Mesendoderm (in vitro differentiated cells): Measurements from ENCODE around the gene ZNF234. TPM values are rescaled to one million over a fixed set of nuclear protein-coding genes. Genes with fewer than 3 reads are reported as not detected.

Experiments
- DNase-seq: peaks from one replicate; pipeline ENCODE4 v3.0.0; 2013
- H2AK5ac ChIP-seq: 2 replicates; pipeline ENCODE4 v1.6.1; 2013; ENCODE audit warnings: low read length, inconsistent platforms
- H2BK120ac ChIP-seq: 2 replicates; pipeline ENCODE4 v1.6.1; 2013; ENCODE audit warnings: low read depth, mild to moderate bottlenecking, low read length, moderate library complexity, mixed read lengths
- H2BK15ac ChIP-seq: replicated peaks from 2 replicates; pipeline ENCODE4 v1.6.1; 2013; ENCODE audit warnings: low read depth, mild to moderate bottlenecking, moderate library complexity
- H2BK5ac ChIP-seq: 2 replicates; pipeline ENCODE4 v1.6.1; 2013; ENCODE audit warnings: low read length, inconsistent platforms
- H3K18ac ChIP-seq: 2 replicates; pipeline ENCODE4 v1.6.1; 2013; ENCODE audit warnings: mild to moderate bottlenecking, low read length, mixed read lengths
- H3K23ac ChIP-seq: one replicate; pipeline ENCODE4 v1.6.1; 2013; ENCODE audit warnings: low read length
- H3K27ac ChIP-seq: 2 replicates; pipeline ENCODE4 v1.5.1; 2013; ENCODE audit warnings: low read depth, mild to moderate bottlenecking, inconsistent platforms, low read length, moderate library complexity
- H3K27me3 ChIP-seq: 2 replicates; pipeline ENCODE4 v1.6.1; 2013; ENCODE audit warnings: low read length, control low read depth, mild to moderate bottlenecking, inconsistent platforms; ENCODE audit not compliant: insufficient read depth, poor library complexity
- H3K36me3 ChIP-seq: 2 replicates; pipeline ENCODE4 v1.6.1; 2013; ENCODE audit warnings: low read length, inconsistent platforms; ENCODE audit not compliant: control insufficient read depth, insufficient read depth
- H3K4ac ChIP-seq: one replicate; pipeline ENCODE4 v1.6.1; 2013; ENCODE audit warnings: low read depth, mild to moderate bottlenecking, low read length, moderate library complexity
- H3K4me1 ChIP-seq: 2 replicates; pipeline ENCODE4 v1.6.1; 2013; ENCODE audit warnings: low read depth, low read length, inconsistent platforms; ENCODE audit not compliant: control insufficient read depth
- H3K4me2 ChIP-seq: 2 replicates; pipeline ENCODE4 v1.6.1; 2013; ENCODE audit warnings: low read length
- H3K4me3 ChIP-seq: 2 replicates; pipeline ENCODE4 v1.5.1; 2013; ENCODE audit warnings: mild to moderate bottlenecking, low read length
- H3K56ac ChIP-seq: one replicate; pipeline ENCODE4 v1.6.1; 2013; ENCODE audit warnings: low read length
- H3K79me1 ChIP-seq: 2 replicates; pipeline ENCODE4 v1.6.1; 2013; ENCODE audit warnings: low read length, inconsistent platforms
- H3K79me2 ChIP-seq: 2 replicates; pipeline ENCODE4 v1.6.1; 2013; ENCODE audit warnings: mild to moderate bottlenecking, low read length; ENCODE audit not compliant: control insufficient read depth, insufficient read depth
- H3K9ac ChIP-seq: 2 replicates; pipeline ENCODE4 v1.6.1; 2013; ENCODE audit warnings: low read length, inconsistent platforms
- H4K5ac ChIP-seq: one replicate; pipeline ENCODE4 v1.6.1; 2013; ENCODE audit warnings: low read length
- H4K8ac ChIP-seq: one replicate; pipeline ENCODE4 v1.6.1; 2013; ENCODE audit warnings: low read depth, mild to moderate bottlenecking, control low read depth, low read length, moderate library complexity
- WGBS: extraction: QIAGEN DNeasy Blood & Tissue Kit; methylation state at CpG from one replicate; pipeline ENCODE4 v1.1.7; 2013; ENCODE audit warnings: low lambda C conversion rate, missing lambda C conversion rate; ENCODE audit not compliant: insufficient coverage; ENCODE audit errors: extremely low coverage; 5-methylcytosine and 5-hydroxymethylcytosine counted together
- polyA plus RNA-seq, 2 experiments: library from polyadenylated mRNA; stranded (reverse); fragments of 200-250 nt; gene quantifications; one replicate each; pipeline ENCODE4 v1.2.3, GENCODE V29; 2013

Gene ZNF234
- polyA plus RNA-seq (2013, experiment 1 of 2), result 3.7 TPM
- polyA plus RNA-seq (2013, experiment 2 of 2), result 3.9 TPM

GRCh38 chr19:44141191-44142058 lies at the start of gene ZNF234:
Gene ZNF234, plus strand, starts transcription at chr19:44141554. Its CDS starts 3,079 bp downstream, at chr19:44144633.
- peak within 1 kb of the TSS; percentile 91 for H3K4me2 ChIP-seq
- peak; percentile 80 for DNase-seq
- no peaks in the 10 kb centered on the region for H3K36me3 ChIP-seq
- H3K79me1 ChIP-seq, result no peaks in the 10 kb centered on the region
- H3K27ac ChIP-seq, result no peak within 1 kb of the TSS
- no peak within 1 kb of the TSS for H2AK5ac ChIP-seq
- no peak within 1 kb of the TSS for H3K23ac ChIP-seq
- H3K27me3 ChIP-seq, result no peaks in the 10 kb centered on the region
- peak within 1 kb of the TSS; percentile 87 for H4K5ac ChIP-seq
- peak within 1 kb of the TSS; percentile 52 for H2BK120ac ChIP-seq
- H3K56ac ChIP-seq, result peak within 1 kb of the TSS; percentile 98
- H3K4me1 ChIP-seq, result no peaks in the 10 kb centered on the region
- peak within 1 kb of the TSS; percentile 62 for H3K18ac ChIP-seq
- WGBS, result no CpG with 5 or more reads among the region's 52 CpGs
- H2BK15ac ChIP-seq, result no peak within 1 kb of the TSS
- H2BK5ac ChIP-seq, result no peak within 1 kb of the TSS
- H3K4me3 ChIP-seq, result peak within 1 kb of the TSS; percentile 90
- peak within 1 kb of the TSS; percentile 82 for H3K4ac ChIP-seq
- H4K8ac ChIP-seq, result no peak within 1 kb of the TSS
- H3K9ac ChIP-seq, result peak within 1 kb of the TSS; percentile 85
- no peaks in the 10 kb centered on the region for H3K79me2 ChIP-seq

GRCh38 chr19:44092108-44092507 lies 49.2 kb upstream of the ZNF234 start:
- Histone ChIP-seq H3K4ac (no peak overlapping the region), H3K23ac (no peak overlapping the region), H3K56ac (no peak overlapping the region), H4K8ac (no peak overlapping the region), H3K9ac (no peak overlapping the region), H3K36me3 (no peaks in the 10 kb centered on the region), H3K4me1 (no peaks in the 10 kb centered on the region), H3K18ac (no peak overlapping the region), H3K79me2 (peaks cover 1% of the 10 kb centered on the region), H3K4me2 (no peak overlapping the region), H2BK5ac (no peak overlapping the region), H2BK120ac (no peak overlapping the region), H4K5ac (no peak overlapping the region), H3K27me3 (no peaks in the 10 kb centered on the region), H2BK15ac (no peak overlapping the region), H3K4me3 (no peak overlapping the region), H3K27ac (no peak overlapping the region), H3K79me1 (peaks cover 1% of the 10 kb centered on the region), H2AK5ac (no peak overlapping the region)
- no peak for DNase-seq
- no CpG with 5 or more reads among the region's 4 CpGs for WGBS

GRCh38 chr19:44093931-44094765 lies 47.2 kb upstream of the ZNF234 start, which contains the start of gene ZNF224:
Gene ZNF224, plus strand, starts transcription at chr19:44094361. Its CDS starts 3,513 bp downstream, at chr19:44097874.
- Histone ChIP-seq H3K4ac (no peak within 1 kb of the TSS), H2BK5ac (no peak within 1 kb of the TSS), H3K56ac (peak within 1 kb of the TSS; percentile 91), H3K79me2 (peaks cover 1% of the 10 kb centered on the region), H3K79me1 (peaks cover 1% of the 10 kb centered on the region), H3K27me3 (no peaks in the 10 kb centered on the region), H3K9ac (peak within 1 kb of the TSS; percentile 93), H3K4me1 (no peaks in the 10 kb centered on the region), H3K23ac (no peak within 1 kb of the TSS), H4K5ac (no peak within 1 kb of the TSS), H2AK5ac (no peak within 1 kb of the TSS), H3K27ac (no peak within 1 kb of the TSS), H3K18ac (no peak within 1 kb of the TSS), H2BK120ac (no peak within 1 kb of the TSS), H4K8ac (no peak within 1 kb of the TSS), H3K4me2 (peak within 1 kb of the TSS; percentile 88), H3K4me3 (peak within 1 kb of the TSS; percentile 97), H2BK15ac (no peak within 1 kb of the TSS), H3K36me3 (no peaks in the 10 kb centered on the region)
- no CpG with 5 or more reads among the region's 50 CpGs for WGBS
- DNase-seq, result peak; percentile 96

- H3K9ac ChIP-seq, result no peak overlapping the region
- no peak overlapping the region for H3K27ac ChIP-seq
- no peak for DNase-seq
- no peak overlapping the region for H4K5ac ChIP-seq
- H3K18ac ChIP-seq, result no peak overlapping the region
- no peak overlapping the region for H3K4me2 ChIP-seq
- WGBS, result no CpG with 5 or more reads among the region's 3 CpGs
- H3K79me2 ChIP-seq, result peaks cover under 1% of the 10 kb centered on the region
- H3K4ac ChIP-seq, result no peak overlapping the region
- H3K27me3 ChIP-seq, result no peaks in the 10 kb centered on the region
- peak overlapping the region; percentile 21 for H3K4me3 ChIP-seq
- no peaks in the 10 kb centered on the region for H3K4me1 ChIP-seq
- H2BK120ac ChIP-seq, result no peak overlapping the region
- H3K79me1 ChIP-seq, result no peaks in the 10 kb centered on the region
- H4K8ac ChIP-seq, result no peak overlapping the region
- H2BK15ac ChIP-seq, result no peak overlapping the region
- H3K56ac ChIP-seq, result no peak overlapping the region
- H3K36me3 ChIP-seq, result peaks cover 5% of the 10 kb centered on the region
- no peak overlapping the region for H2AK5ac ChIP-seq
- H2BK5ac ChIP-seq, result no peak overlapping the region
- H3K23ac ChIP-seq, result no peak overlapping the region
These were observed 33.6 kb upstream of the ZNF234 start for GRCh38 chr19:44107751-44108150.

- DNase-seq, result no peak
- Histone ChIP-seq H3K23ac (no peak overlapping the region), H3K4me1 (no peaks in the 10 kb centered on the region)
These were observed 31.9 kb upstream of the ZNF234 start for GRCh38 chr19:44109458-44109857.

More at GRCh38 chr19:44109458-44109857, 31.9 kb upstream of the ZNF234 start:
- H2BK5ac ChIP-seq, result no peak overlapping the region
- H3K4ac ChIP-seq, result no peak overlapping the region
- no peak overlapping the region for H3K18ac ChIP-seq
- no peak overlapping the region for H2BK15ac ChIP-seq
- peaks cover 1% of the 10 kb centered on the region for H3K79me2 ChIP-seq
- no peak overlapping the region for H3K4me2 ChIP-seq
- H3K9ac ChIP-seq, result no peak overlapping the region
- H3K79me1 ChIP-seq, result no peaks in the 10 kb centered on the region
- H3K27ac ChIP-seq, result no peak overlapping the region
- H2AK5ac ChIP-seq, result no peak overlapping the region
- H3K56ac ChIP-seq, result no peak overlapping the region
- H3K36me3 ChIP-seq, result peaks cover 5% of the 10 kb centered on the region
- H3K27me3 ChIP-seq, result no peaks in the 10 kb centered on the region
- H3K4me3 ChIP-seq, result no peak overlapping the region
- H4K5ac ChIP-seq, result no peak overlapping the region
- no peak overlapping the region for H4K8ac ChIP-seq
- H2BK120ac ChIP-seq, result no peak overlapping the region
